HCT116 (cell line): Measurements from ENCODE around the gene SLC43A3. TPM values are rescaled to one million over a fixed set of nuclear protein-coding genes. Genes with fewer than 3 reads are reported as not detected.

Experiments used
- ATAC-seq: fragments of 200-7000 bp; cut with Tn5 transposase; 2 replicates; pipeline ENCODE4 v1.9.1; 2020; ENCODE audit warnings: mild to moderate bottlenecking, moderate library complexity
- BruUV-seq: library from RNA; stranded (reverse); fragments of 400-500 nt; replicated peaks from 2 replicates; lab custom pipeline; 2021; lab: Mats Ljungman, UMichigan
- CTCF ChIA-PET: fragments of 300-600 bp; sonication (Branson Sonifier 250); formaldehyde crosslinking; loops from one replicate; lab custom pipeline; 2021; ENCODE audit warnings: antibody characterized with exemption; lab: Charles Lee
- POLR2A ChIA-PET: fragments of 300-600, 350-600 bp; sonication (Branson Sonifier 250); formaldehyde crosslinking; loops from one replicate; lab custom pipeline; 2021; ENCODE audit warnings: antibody characterized with exemption; lab: Charles Lee
- RAD21 ChIA-PET, 2 experiments: fragments of 300-600 bp; sonication (Branson Sonifier 250); formaldehyde crosslinking; loops; one replicate each; lab custom pipeline; 2023; ENCODE audit warnings: low total read pairs in 2 of 2; ENCODE audit not compliant: uncharacterized antibody in 2 of 2, unreplicated experiment in 2 of 2, low non-redundant PET in 1 of 2; lab: Charles Lee
- DNase-seq: peaks from one replicate; pipeline ENCODE4 v3.0.0-alpha.2; 2010; ENCODE audit warnings: low read depth, low spot score
- H2AFZ ChIP-seq: fragments of 200-600 bp; shearing (Covaris generic), sonication (generic); 2 replicates; pipeline ENCODE4 v1.6.1; 2017; ENCODE audit warnings: low read depth, mixed run types, mixed read lengths, antibody characterized with exemption, low read length; ENCODE audit not compliant: poor library complexity, severe bottlenecking
- H3K27ac ChIP-seq: 2 replicates; pipeline ENCODE4 v1.5.1; 2012; ENCODE audit warnings: low read depth, low read length
- H3K27me3 ChIP-seq: fragments of 200-600 bp; sonication (generic); 2 replicates; pipeline ENCODE4 v1.6.1; 2016; ENCODE audit warnings: mixed run types, low read length, mixed read lengths; ENCODE audit not compliant: insufficient read depth
- H3K36me3 ChIP-seq, 2 experiments: fragments of 200-500 bp in 1 of 2; fragments of 200-600 bp in 1 of 2; sonication (Bioruptor generic) in 1 of 2; sonication (generic) in 1 of 2; 2 replicates each; pipeline versions ENCODE4 v1.5.1 to v1.6.1; 2014 to 2016; ENCODE audit warnings: low read length in 2 of 2, inconsistent platforms in 1 of 2, mixed read lengths in 1 of 2, mixed run types in 1 of 2; ENCODE audit not compliant: insufficient read depth in 2 of 2, control insufficient read depth in 1 of 2
- H3K4me1 ChIP-seq, 2 experiments: fragments of 200-600 bp in 1 of 2; sonication (generic) in 1 of 2; 2 replicates each; pipeline versions ENCODE4 v1.5.1 to v1.6.1; 2012 to 2017; ENCODE audit warnings: low read length in 2 of 2, inconsistent platforms in 1 of 2, mild to moderate bottlenecking in 1 of 2, mixed read lengths in 1 of 2, mixed run types in 1 of 2, moderate library complexity in 1 of 2; ENCODE audit not compliant: insufficient read depth in 2 of 2, control insufficient read depth in 1 of 2
- H3K4me2 ChIP-seq: fragments of 200-600 bp; sonication (generic); 2 replicates; pipeline ENCODE4 v1.6.1; 2017; ENCODE audit warnings: mixed run types, low read length, mixed read lengths
- H3K4me3 ChIP-seq, 2 experiments: fragments of 200-600 bp in 1 of 2; sonication (generic) in 1 of 2; replicated peaks in 1 of 2; 2 replicates each; pipeline ENCODE4 v1.5.1; 2011 to 2016; ENCODE audit warnings: low read length in 2 of 2, control low read depth in 1 of 2, low read depth in 1 of 2, mild to moderate bottlenecking in 1 of 2, mixed read lengths in 1 of 2, mixed run types in 1 of 2
- H3K79me2 ChIP-seq: fragments of 200-600 bp; sonication (generic); 2 replicates; pipeline ENCODE4 v1.6.1; 2017; ENCODE audit warnings: mild to moderate bottlenecking, mixed run types, low read length, moderate library complexity, mixed read lengths; ENCODE audit not compliant: insufficient read depth
- H3K9ac ChIP-seq: fragments of 200-600 bp; sonication (generic); 2 replicates; pipeline ENCODE4 v1.6.1; 2016; ENCODE audit warnings: low read length, mixed read lengths
- H3K9me2 ChIP-seq: fragments of 200-600 bp; sonication (generic), shearing (Covaris generic); 2 replicates; pipeline ENCODE4 v1.6.1; 2017; ENCODE audit warnings: mixed run types, mild to moderate bottlenecking, moderate library complexity; ENCODE audit not compliant: insufficient read depth
- H3K9me3 ChIP-seq, 2 experiments: fragments of 200-500 bp in 1 of 2; fragments of 200-600 bp in 1 of 2; sonication (Bioruptor generic) in 1 of 2; sonication (generic) in 1 of 2; 2 replicates each; pipeline ENCODE4 v1.6.1; 2014 to 2017; ENCODE audit warnings: low read length in 2 of 2, mixed read lengths in 2 of 2, inconsistent platforms in 1 of 2, low read depth in 1 of 2, mild to moderate bottlenecking in 1 of 2, mixed run types in 1 of 2, moderate library complexity in 1 of 2; ENCODE audit not compliant: control insufficient read depth in 1 of 2, insufficient read depth in 1 of 2
- H4K20me1 ChIP-seq: fragments of 200-600 bp; sonication (generic), shearing (Covaris generic); 2 replicates; pipeline ENCODE4 v1.6.1; 2017; ENCODE audit warnings: mixed run types, mild to moderate bottlenecking, moderate library complexity; ENCODE audit not compliant: insufficient read depth
- CBX3 ChIP-seq: IDR thresholded peaks from 2 replicates; pipeline ENCODE4 v1.6.1; 2012; ENCODE audit warnings: low read depth
- CEBPB ChIP-seq: IDR thresholded peaks from 2 replicates; pipeline ENCODE4 v1.6.1; 2012; ENCODE audit warnings: low read depth
- EGR1 ChIP-seq: IDR thresholded peaks from 2 replicates; pipeline ENCODE4 v1.6.1; 2012; ENCODE audit warnings: low read depth
- ELF1 ChIP-seq: IDR thresholded peaks from 2 replicates; pipeline ENCODE4 v1.6.1; 2012; ENCODE audit warnings: low read depth, borderline replicate concordance
- EZH2 ChIP-seq: fragments of 200-600 bp; sonication (generic); IDR thresholded peaks from 2 replicates; pipeline ENCODE4 v1.6.1; 2017; ENCODE audit warnings: antibody characterized with exemption, mixed run types
- EZH2phosphoT487 ChIP-seq: fragments of 200-600 bp; IDR thresholded peaks from 2 replicates; pipeline ENCODE4 v1.6.1; 2018; ENCODE audit warnings: antibody characterized with exemption, borderline replicate concordance
- FOSL1 ChIP-seq: IDR thresholded peaks from 2 replicates; pipeline ENCODE4 v1.6.1; 2012; ENCODE audit warnings: low read depth
- JUND ChIP-seq: IDR thresholded peaks from 2 replicates; pipeline ENCODE4 v1.6.1; 2012
- POLR2A ChIP-seq: IDR thresholded peaks from 2 replicates; pipeline ENCODE4 v1.7.0; 2011; ENCODE audit warnings: borderline replicate concordance; ENCODE audit not compliant: insufficient read depth, insufficient read length; ENCODE audit errors: extremely low read depth
- POLR2AphosphoS5 ChIP-seq: IDR thresholded peaks from 2 replicates; pipeline ENCODE4 v1.6.1; 2011; ENCODE audit warnings: mild to moderate bottlenecking, low read depth, low read length, moderate library complexity
- RAD21 ChIP-seq: IDR thresholded peaks from 2 replicates; pipeline ENCODE4 v1.6.1; 2012; ENCODE audit warnings: low read depth, mild to moderate bottlenecking
- SP1 ChIP-seq: IDR thresholded peaks from 2 replicates; pipeline ENCODE4 v1.6.1; 2012; ENCODE audit warnings: low read depth
- SRF ChIP-seq: IDR thresholded peaks from 2 replicates; pipeline ENCODE4 v1.6.1; 2012; ENCODE audit warnings: low read depth
- TCF7L2 ChIP-seq: IDR thresholded peaks from 2 replicates; pipeline ENCODE4 v1.7.0; 2011; ENCODE audit warnings: borderline replicate concordance, inconsistent platforms; ENCODE audit not compliant: insufficient read depth, insufficient read length; ENCODE audit errors: extremely low read depth
- YY1 ChIP-seq: IDR thresholded peaks from 2 replicates; pipeline ENCODE4 v1.6.1; 2011; ENCODE audit warnings: low read length, low read depth, moderate library complexity, mild to moderate bottlenecking; ENCODE audit not compliant: insufficient replicate concordance; ENCODE audit errors: extremely low read depth
- ZNF274 ChIP-seq: fragments of 200-500 bp; sonication (Bioruptor generic); IDR thresholded peaks from 2 replicates; pipeline ENCODE4 v1.6.1; 2014; ENCODE audit warnings: mild to moderate bottlenecking, low read depth, low read length, inconsistent platforms
- intact Hi-C: fragments of 100-400 bp; cut with micrococcal nuclease; formaldehyde crosslinking; loops from 2 replicates; pipeline ENCODE4 v1.10.0; 2022
- total RNA-seq: library from RNA; stranded (reverse); gene quantifications from one replicate; pipeline ENCODE4 v1.2.1, GENCODE V29; 2021; ENCODE audit not compliant: unreplicated experiment
- TF ChIP-seq, protein P1 (sequence below): IDR thresholded peaks from 2 replicates; pipeline ENCODE4 v1.6.1; 2011; ENCODE audit warnings: mild to moderate bottlenecking, low read length, moderate library complexity; ENCODE audit not compliant: insufficient replicate concordance; ENCODE audit errors: extremely low read depth
- TF ChIP-seq, protein P2 (sequence below): IDR thresholded peaks from 2 replicates; pipeline ENCODE4 v1.6.1; 2012
- TF ChIP-seq, protein P3 (sequence below): IDR thresholded peaks from 2 replicates; pipeline ENCODE4 v1.6.1; 2012; ENCODE audit warnings: low read depth
- TF ChIP-seq, protein P4 (sequence below), 3 experiments: fragments of 200-600 bp in 1 of 3; sonication (generic) in 1 of 3; IDR thresholded peaks in 2 of 3; conservative IDR thresholded peaks in 1 of 3; 2 replicates each; pipeline ENCODE4 v1.5.1; 2012 to 2017; ENCODE audit warnings: low read depth in 2 of 3, low read length in 2 of 3, antibody characterized with exemption in 1 of 3, borderline replicate concordance in 1 of 3, control low read depth in 1 of 3, mild to moderate bottlenecking in 1 of 3, mixed read lengths in 1 of 3, mixed run types in 1 of 3, moderate library complexity in 1 of 3; ENCODE audit not compliant: insufficient read depth in 1 of 3

The SLC43A3 gene
- total RNA-seq, 1 experiment from 2014 or later, result 36.9 TPM

DNA sequence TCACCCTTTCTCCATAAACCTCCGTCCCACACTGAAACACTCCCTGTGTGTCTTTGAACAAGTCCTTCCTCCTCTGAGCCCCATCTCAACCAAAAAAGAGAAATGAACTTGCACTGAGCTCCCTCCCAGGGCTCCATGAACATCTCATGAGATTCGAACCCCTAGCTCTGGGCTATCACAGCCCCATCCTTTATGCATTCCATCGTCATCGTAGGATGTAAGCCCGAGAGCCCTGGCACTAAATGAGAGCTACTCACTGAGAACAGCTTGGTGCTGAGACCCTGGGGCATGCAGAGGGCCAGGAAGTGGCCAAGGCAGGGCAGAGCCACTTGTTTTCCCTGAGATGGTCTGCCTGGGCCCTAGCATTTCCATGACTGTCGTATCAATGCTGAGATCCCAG is 12.9 kb upstream of the SLC43A3 start:
- Histone ChIP-seq H3K9me3 (no peaks in the 10 kb centered on the region), H2AFZ (no peak overlapping the region), H3K9ac (no peak overlapping the region), H3K79me2 (no peaks in the 10 kb centered on the region), H3K4me1 (peaks cover 0 to 8% of the 10 kb centered on the region in 2 experiments; a peak in 2 of 4 replicates), H3K36me3 (no peaks in the 10 kb centered on the region), H3K9me2 (no peaks in the 10 kb centered on the region), H3K27me3 (peaks cover 3% of the 10 kb centered on the region; the same call in 1 of the 2 replicates), H3K4me2 (no peak overlapping the region), H3K27ac (no peak overlapping the region), H3K4me3 (no peak overlapping the region), H4K20me1 (no peaks in the 10 kb centered on the region)
- no TSS peak for BruUV-seq
- CTCF ChIA-PET, result no interaction called here
- TF ChIP-seq RAD21 (no peak), EGR1 (no peak), SRF (no peak), ELF1 (no peak), SP1 (no peak), POLR2AphosphoS5 (no peak), FOSL1 (no peak), EZH2phosphoT487 (no peak), ZNF274 (no peak), CBX3 (no peak), JUND (no peak), YY1 (no peak), POLR2A (no peak), EZH2 (no peak), TCF7L2 (no peak), CEBPB (no peak)
- TF ChIP-seq, protein P1, sequence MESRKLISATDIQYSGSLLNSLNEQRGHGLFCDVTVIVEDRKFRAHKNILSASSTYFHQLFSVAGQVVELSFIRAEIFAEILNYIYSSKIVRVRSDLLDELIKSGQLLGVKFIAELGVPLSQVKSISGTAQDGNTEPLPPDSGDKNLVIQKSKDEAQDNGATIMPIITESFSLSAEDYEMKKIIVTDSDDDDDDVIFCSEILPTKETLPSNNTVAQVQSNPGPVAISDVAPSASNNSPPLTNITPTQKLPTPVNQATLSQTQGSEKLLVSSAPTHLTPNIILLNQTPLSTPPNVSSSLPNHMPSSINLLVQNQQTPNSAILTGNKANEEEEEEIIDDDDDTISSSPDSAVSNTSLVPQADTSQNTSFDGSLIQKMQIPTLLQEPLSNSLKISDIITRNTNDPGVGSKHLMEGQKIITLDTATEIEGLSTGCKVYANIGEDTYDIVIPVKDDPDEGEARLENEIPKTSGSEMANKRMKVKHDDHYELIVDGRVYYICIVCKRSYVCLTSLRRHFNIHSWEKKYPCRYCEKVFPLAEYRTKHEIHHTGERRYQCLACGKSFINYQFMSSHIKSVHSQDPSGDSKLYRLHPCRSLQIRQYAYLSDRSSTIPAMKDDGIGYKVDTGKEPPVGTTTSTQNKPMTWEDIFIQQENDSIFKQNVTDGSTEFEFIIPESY, result no peak
- TF ChIP-seq, protein P2, sequence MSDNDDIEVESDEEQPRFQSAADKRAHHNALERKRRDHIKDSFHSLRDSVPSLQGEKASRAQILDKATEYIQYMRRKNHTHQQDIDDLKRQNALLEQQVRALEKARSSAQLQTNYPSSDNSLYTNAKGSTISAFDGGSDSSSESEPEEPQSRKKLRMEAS, result no peak
- TF ChIP-seq, protein P3, sequence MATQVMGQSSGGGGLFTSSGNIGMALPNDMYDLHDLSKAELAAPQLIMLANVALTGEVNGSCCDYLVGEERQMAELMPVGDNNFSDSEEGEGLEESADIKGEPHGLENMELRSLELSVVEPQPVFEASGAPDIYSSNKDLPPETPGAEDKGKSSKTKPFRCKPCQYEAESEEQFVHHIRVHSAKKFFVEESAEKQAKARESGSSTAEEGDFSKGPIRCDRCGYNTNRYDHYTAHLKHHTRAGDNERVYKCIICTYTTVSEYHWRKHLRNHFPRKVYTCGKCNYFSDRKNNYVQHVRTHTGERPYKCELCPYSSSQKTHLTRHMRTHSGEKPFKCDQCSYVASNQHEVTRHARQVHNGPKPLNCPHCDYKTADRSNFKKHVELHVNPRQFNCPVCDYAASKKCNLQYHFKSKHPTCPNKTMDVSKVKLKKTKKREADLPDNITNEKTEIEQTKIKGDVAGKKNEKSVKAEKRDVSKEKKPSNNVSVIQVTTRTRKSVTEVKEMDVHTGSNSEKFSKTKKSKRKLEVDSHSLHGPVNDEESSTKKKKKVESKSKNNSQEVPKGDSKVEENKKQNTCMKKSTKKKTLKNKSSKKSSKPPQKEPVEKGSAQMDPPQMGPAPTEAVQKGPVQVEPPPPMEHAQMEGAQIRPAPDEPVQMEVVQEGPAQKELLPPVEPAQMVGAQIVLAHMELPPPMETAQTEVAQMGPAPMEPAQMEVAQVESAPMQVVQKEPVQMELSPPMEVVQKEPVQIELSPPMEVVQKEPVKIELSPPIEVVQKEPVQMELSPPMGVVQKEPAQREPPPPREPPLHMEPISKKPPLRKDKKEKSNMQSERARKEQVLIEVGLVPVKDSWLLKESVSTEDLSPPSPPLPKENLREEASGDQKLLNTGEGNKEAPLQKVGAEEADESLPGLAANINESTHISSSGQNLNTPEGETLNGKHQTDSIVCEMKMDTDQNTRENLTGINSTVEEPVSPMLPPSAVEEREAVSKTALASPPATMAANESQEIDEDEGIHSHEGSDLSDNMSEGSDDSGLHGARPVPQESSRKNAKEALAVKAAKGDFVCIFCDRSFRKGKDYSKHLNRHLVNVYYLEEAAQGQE, result no peak
- TF ChIP-seq, protein P4, sequence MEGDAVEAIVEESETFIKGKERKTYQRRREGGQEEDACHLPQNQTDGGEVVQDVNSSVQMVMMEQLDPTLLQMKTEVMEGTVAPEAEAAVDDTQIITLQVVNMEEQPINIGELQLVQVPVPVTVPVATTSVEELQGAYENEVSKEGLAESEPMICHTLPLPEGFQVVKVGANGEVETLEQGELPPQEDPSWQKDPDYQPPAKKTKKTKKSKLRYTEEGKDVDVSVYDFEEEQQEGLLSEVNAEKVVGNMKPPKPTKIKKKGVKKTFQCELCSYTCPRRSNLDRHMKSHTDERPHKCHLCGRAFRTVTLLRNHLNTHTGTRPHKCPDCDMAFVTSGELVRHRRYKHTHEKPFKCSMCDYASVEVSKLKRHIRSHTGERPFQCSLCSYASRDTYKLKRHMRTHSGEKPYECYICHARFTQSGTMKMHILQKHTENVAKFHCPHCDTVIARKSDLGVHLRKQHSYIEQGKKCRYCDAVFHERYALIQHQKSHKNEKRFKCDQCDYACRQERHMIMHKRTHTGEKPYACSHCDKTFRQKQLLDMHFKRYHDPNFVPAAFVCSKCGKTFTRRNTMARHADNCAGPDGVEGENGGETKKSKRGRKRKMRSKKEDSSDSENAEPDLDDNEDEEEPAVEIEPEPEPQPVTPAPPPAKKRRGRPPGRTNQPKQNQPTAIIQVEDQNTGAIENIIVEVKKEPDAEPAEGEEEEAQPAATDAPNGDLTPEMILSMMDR (IDR thresholded peaks at IDR 0.05 in 2 of 3, conservative IDR thresholded peaks at IDR 0.05 in 1 of 3; ENCODE audit: borderline replicate concordance in 1 of 3, insufficient read depth in 1 of 3, low read depth in 2 of 3, low read length in 2 of 3), result no peak
- POLR2A ChIA-PET, result no interaction called here
- intact Hi-C loops, result no loop called here
- DNase-seq, result no peak
- RAD21 ChIA-PET, result no interaction called here
- ATAC-seq, result no peak
